ENCODE measurements around the gene SPSB1. TPM values are rescaled to one million over a fixed set of nuclear protein-coding genes. Genes with fewer than 3 reads are reported as not detected.

SPSB1 gene
- total RNA-seq, 1 donor from 2014 or later, result 34.7 TPM

GRCh38 chr1:9388335-9389180 lies 95.9 kb downstream of the SPSB1 start:
- DNase-seq (ENCODE audit: low read depth), result peak; percentile 49

- no peak for DNase-seq (ENCODE audit: low read depth)
Measured at GRCh38 chr1:9389968-9390367, 97.3 kb downstream of the SPSB1 start.

GRCh38 chr1:9391620-9392019 lies 98.9 kb downstream of the SPSB1 start:
- DNase-seq (ENCODE audit: low read depth), result no peak

- no peak for DNase-seq (ENCODE audit: low read depth)
Measured at GRCh38 chr1:9394010-9394409, 101.3 kb downstream of the SPSB1 start.

GRCh38 chr1:9395018-9395417 lies 102.3 kb downstream of the SPSB1 start:
- DNase-seq (ENCODE audit: low read depth), result no peak

- no peak for DNase-seq (ENCODE audit: low read depth)
Measured at GRCh38 chr1:9397047-9397446, 104.4 kb downstream of the SPSB1 start.

GRCh38 chr1:9397997-9398526 lies 105.4 kb downstream of the SPSB1 start:
- no peak for DNase-seq (ENCODE audit: low read depth)

GRCh38 chr1:9399510-9400424 lies 107.1 kb downstream of the SPSB1 start:
- peak; percentile 38 for DNase-seq (ENCODE audit: low read depth)

GRCh38 chr1:9400425-9401079 lies 107.9 kb downstream of the SPSB1 start:
- peak; percentile 41 for DNase-seq (ENCODE audit: low read depth)

- DNase-seq (ENCODE audit: low read depth), result no peak
Measured at GRCh38 chr1:9401080-9401453, 108.4 kb downstream of the SPSB1 start.

GRCh38 chr1:9402256-9402616 lies 109.5 kb downstream of the SPSB1 start:
- no peak for DNase-seq (ENCODE audit: low read depth)

- DNase-seq (ENCODE audit: low read depth), result no peak
Measured at GRCh38 chr1:9402717-9403225, 110.1 kb downstream of the SPSB1 start.

- no peak for DNase-seq (ENCODE audit: low read depth)
Measured at GRCh38 chr1:9404117-9404914, 111.6 kb downstream of the SPSB1 start.

GRCh38 chr1:9406111-9406510 lies 113.4 kb downstream of the SPSB1 start:
- no peak for DNase-seq (ENCODE audit: low read depth)

- peak; percentile 21 for DNase-seq (ENCODE audit: low read depth)
Measured at GRCh38 chr1:9410737-9411297, 118.1 kb downstream of the SPSB1 start.

- peak; percentile 93 for DNase-seq (ENCODE audit: low read depth)
Measured at GRCh38 chr1:9413071-9413876, 120.6 kb downstream of the SPSB1 start.

GRCh38 chr1:9413877-9414213 lies 121.2 kb downstream of the SPSB1 start:
- no peak for DNase-seq (ENCODE audit: low read depth)

- DNase-seq (ENCODE audit: low read depth), result no peak
Measured at GRCh38 chr1:9416506-9416905, 123.8 kb downstream of the SPSB1 start.

- DNase-seq (ENCODE audit: low read depth), result no peak
Measured at GRCh38 chr1:9416918-9417500, 124.3 kb downstream of the SPSB1 start.

GRCh38 chr1:9417695-9418094 lies 125.0 kb downstream of the SPSB1 start:
- no peak for DNase-seq (ENCODE audit: low read depth)

All from renal cortical epithelial cell (primary cell).